Heart right ventricle (tissue), 16 donors: ENCODE results near the gene ST7. TPM values are rescaled to one million over a fixed set of nuclear protein-coding genes. Genes with fewer than 3 reads are reported as not detected.
A peak's percentile ranks its signal among the peaks of the same experiment; 100 is the strongest.

Experiments
- ATAC-seq, 8 donors: fragments of 200-7000 bp; cut with Tn5 transposase; one replicate each; pipeline ENCODE4 v1.9.1; 2020; ENCODE audit warnings: mild to moderate bottlenecking in 8 of 8, moderate library complexity in 8 of 8, moderate number of reproducible peaks in 1 of 8
- DNase-seq, 2 donors: peaks; one replicate each; pipeline ENCODE4 v3.0.0-alpha.2; 2020
- H3K27ac ChIP-seq, 10 donors: fragments of 200-600 bp; sonication (generic) in 2 of 10; one replicate each; pipeline versions ENCODE4 v1.5.0 to v1.8.0; 2020 to 2022; ENCODE audit warnings: mild to moderate bottlenecking in 3 of 10
- H3K27me3 ChIP-seq, 7 donors: fragments of 200-600 bp; one replicate each; pipeline ENCODE4 v1.8.0; 2021 to 2022; ENCODE audit warnings: mild to moderate bottlenecking in 2 of 7
- H3K36me3 ChIP-seq, 9 donors: fragments of 200-600 bp; sonication (generic) in 1 of 9; one replicate each; pipeline versions ENCODE4 v1.5.0 to v1.8.0; 2020 to 2022; ENCODE audit warnings: mild to moderate bottlenecking in 2 of 9
- H3K4me1 ChIP-seq, 9 donors: fragments of 200-600 bp; sonication (generic) in 1 of 9; one replicate each; pipeline versions ENCODE4 v1.5.0 to v1.8.0; 2020 to 2022; ENCODE audit warnings: mild to moderate bottlenecking in 4 of 9
- H3K4me3 ChIP-seq, 10 donors: fragments of 200-600 bp; sonication (generic) in 2 of 10; one replicate each; pipeline versions ENCODE4 v1.5.0 to v1.8.0; 2020 to 2022; ENCODE audit warnings: mild to moderate bottlenecking in 7 of 10, moderate library complexity in 2 of 10
- H3K9me3 ChIP-seq, 11 donors: fragments of 200-600 bp in 10 of 11; sonication (generic) in 2 of 11; one replicate each; pipeline versions ENCODE4 v1.5.0 to v1.8.0; 2013 to 2022; ENCODE audit warnings: mild to moderate bottlenecking in 2 of 11, control low read depth in 1 of 11, moderate library complexity in 1 of 11
- CTCF ChIP-seq, 9 donors: fragments of 200-600 bp; sonication (generic) in 2 of 9; IDR thresholded peaks; one replicate each; pipeline versions ENCODE4 v1.5.0 to v1.8.0; 2021 to 2022; ENCODE audit warnings: antibody characterized with exemption in 9 of 9, mild to moderate bottlenecking in 5 of 9, moderate library complexity in 1 of 9
- WGBS, 2 donors: extraction: QIAGEN DNeasy Blood & Tissue Kit; methylation state at CpG; one replicate each; pipeline ENCODE4 v1.1.7; 2013; ENCODE audit warnings: inconsistent platforms in 1 of 2; 5-methylcytosine and 5-hydroxymethylcytosine counted together
- intact Hi-C, 10 donors: fragments of 100-400 bp; cut with DNase I; formaldehyde crosslinking; loops; one replicate each; pipeline versions ENCODE4 v1.11.1 to v1.14.2; 2022
- polyA plus RNA-seq, 2 donors: library from polyadenylated mRNA; stranded (reverse); fragments of 200-250 nt; gene quantifications; one replicate each; pipeline ENCODE4 v1.2.3, GENCODE V29; 2013
- total RNA-seq, 10 donors: library from RNA; stranded (reverse); fragmentation: NEBNext Ultra II Directional in 3 of 10; extraction: Animal tissue kit (Norgen Biotek cat#: 25700) in 3 of 10; gene quantifications; one replicate each; pipeline versions ENCODE4 v1.2.1 to v1.2.4, GENCODE V29; 2021 to 2023
- donor health status: Arrhythmogenic right ventricular cardiomyopathy.
- donor health status: ischemic (EF 13 %, LVEDD 7.1; RV severe dilation, severe dysfunction).
- donor health status: healthy with polysubstance abuse.
- donor health status: DM: no; HTN: yes; CAD: no.
- donor health status: DM: no; HTN: no; CAD: no.
- donor health status: ischemic (EF 25% LVEDD 6.9; RV normal size, moderate dysfunction).
- donor health status: ischemic (EF 25% LVEDD 5.7; RV mildly dilated, moderate dysfunction).
- donor health status: healthy.
- donor health status: DM: yes; HTN: yes; CAD: no.
- donor health status: Ischemic cardiomyopathy.
- donor health status: ischemic (EF 35%, LVEDD 5.7; RV mildly dilated, moderate dysfunction).
- donor health status: nonischemic (EF 11% LVEDD 7.7; RV severe dilation, severe dysfunction).
- donor health status: DM: yes; HTN: yes; CAD: no.
- donor health status: PGD.
- donor health status: ischemic (EF 29% LVEDD 5.4; RV normal size, mild dysfunction).
- donor health status: nonischemic (EF 23%, LVEDD 6.1; RV moderate dilation, normal function).

Gene ST7
- total and polyA plus RNA-seq, 12 donors = 20.1 to 40.2 (median 23.4) TPM

- Histone ChIP-seq H3K36me3 (peaks cover 0 to 37% (median 4%) of the 10 kb centered on the region in 9 donors), H3K27ac (no peak overlapping the region), H3K4me1 (no peaks in the 10 kb centered on the region), H3K4me3 (no peak overlapping the region), H3K27me3 (no peaks in the 10 kb centered on the region), H3K9me3 (no peaks in the 10 kb centered on the region)
- TF ChIP-seq CTCF (IDR thresholded peaks at IDR 0.05) = no peak
- WGBS, 2 donors = 84 to 86% methylated on average over 6 of the region's 6 CpGs
- no peak for DNase-seq
- ATAC-seq = no peak
- intact Hi-C loops = loop anchor here in 3 of 10 donors (10.0 kb wide), 1 partner anchor 167 kb away; no protein-coding TSS in a partner anchor
These were observed 264.1 kb downstream of the ST7 start for GRCh38 chr7:117217106-117218035.

GRCh38 chr7:117218700-117219099, 265.4 kb downstream of the ST7 start:
- H3K9me3 ChIP-seq = no peaks in the 10 kb centered on the region
- H3K27ac ChIP-seq = no peak overlapping the region
- 83 to 84% methylated on average over 4 of the region's 4 CpGs for WGBS, 2 donors
- intact Hi-C loops = loop anchor here in 3 of 10 donors (10.0 kb wide), 1 partner anchor 166 kb away; no protein-coding TSS in a partner anchor
- ATAC-seq (no peak), DNase-seq (no peak)
- H3K4me1 ChIP-seq = no peaks in the 10 kb centered on the region
- no peak overlapping the region for H3K4me3 ChIP-seq
- peaks cover 0 to 50% (median 4%) of the 10 kb centered on the region in 9 donors for H3K36me3 ChIP-seq
- H3K27me3 ChIP-seq = no peaks in the 10 kb centered on the region
- no peak for TF ChIP-seq CTCF (IDR thresholded peaks at IDR 0.05)

GRCh38 chr7:117219485-117219884, 266.2 kb downstream of the ST7 start:
- TF ChIP-seq CTCF (IDR thresholded peaks at IDR 0.05) = no peak
- Histone ChIP-seq H3K27ac (no peak overlapping the region), H3K27me3 (no peaks in the 10 kb centered on the region), H3K4me1 (no peaks in the 10 kb centered on the region), H3K9me3 (no peaks in the 10 kb centered on the region), H3K4me3 (no peak overlapping the region), H3K36me3 (peaks cover 0 to 53% (median 4%) of the 10 kb centered on the region in 9 donors)
- no peak for DNase-seq
- peak in 1 of 8 donors; percentile 37 for ATAC-seq
- intact Hi-C loops = loop anchor here in 3 of 10 donors (10.0 kb wide), 1 partner anchor 165 kb away; no protein-coding TSS in a partner anchor
- 92 to 93% methylated on average over 8 of the region's 8 CpGs for WGBS, 2 donors

- Histone ChIP-seq H3K27me3 (no peaks in the 10 kb centered on the region), H3K9me3 (no peaks in the 10 kb centered on the region), H3K27ac (no peak overlapping the region), H3K36me3 (peaks cover 0 to 61% (median 4%) of the 10 kb centered on the region in 9 donors), H3K4me1 (no peaks in the 10 kb centered on the region), H3K4me3 (no peak overlapping the region)
- 66 to 75% methylated on average over 5 of the region's 5 CpGs for WGBS, 2 donors
- no peak for DNase-seq
- ATAC-seq = no peak
- no peak for TF ChIP-seq CTCF (IDR thresholded peaks at IDR 0.05)
- intact Hi-C loops = no loop called here
These were observed 267.5 kb downstream of the ST7 start for GRCh38 chr7:117220836-117221235.
